ENCODE results near the gene JSRP1. TPM values are rescaled to one million over a fixed set of nuclear protein-coding genes. Genes with fewer than 3 reads are reported as not detected.

Gene JSRP1
- total RNA-seq, 1 donor: 0.27 TPM

GRCh38 chr19:2219726-2220125 lies 36.5 kb downstream of the JSRP1 start:
- no peak for TF ChIP-seq CTCF (IDR thresholded peaks at IDR 0.05; ENCODE audit: insufficient read depth, low read length)
- DNase-seq (ENCODE audit: low read depth): no peak
- H3K4me3 ChIP-seq (ENCODE audit: low read depth, low read length): no peak overlapping the region

GRCh38 chr19:2217591-2217990 lies 38.6 kb downstream of the JSRP1 start:
- no peak overlapping the region for H3K4me3 ChIP-seq (ENCODE audit: low read depth, low read length)
- no peak for DNase-seq (ENCODE audit: low read depth)
- no peak for TF ChIP-seq CTCF (IDR thresholded peaks at IDR 0.05; ENCODE audit: insufficient read depth, low read length)

GRCh38 chr19:2216361-2217225 lies 39.6 kb downstream of the JSRP1 start:
- no peak overlapping the region for H3K4me3 ChIP-seq (ENCODE audit: low read depth, low read length)
- no peak for TF ChIP-seq CTCF (IDR thresholded peaks at IDR 0.05; ENCODE audit: insufficient read depth, low read length)
- no peak for DNase-seq (ENCODE audit: low read depth)

- TF ChIP-seq CTCF (IDR thresholded peaks at IDR 0.05; ENCODE audit: insufficient read depth, low read length): no peak
- DNase-seq (ENCODE audit: low read depth): no peak
These were observed 40.9 kb downstream of the JSRP1 start for GRCh38 chr19:2215281-2215751.

GRCh38 chr19:2214251-2214650 lies 42.0 kb downstream of the JSRP1 start:
- no peak for DNase-seq (ENCODE audit: low read depth)
- no peak for TF ChIP-seq CTCF (IDR thresholded peaks at IDR 0.05; ENCODE audit: insufficient read depth, low read length)
- H3K4me3 ChIP-seq (ENCODE audit: low read depth, low read length): no peak overlapping the region

More at GRCh38 chr19:2215281-2215751, 40.9 kb downstream of the JSRP1 start:
- no peak overlapping the region for H3K4me3 ChIP-seq (ENCODE audit: low read depth, low read length)

GRCh38 chr19:2213799-2214198 lies 42.4 kb downstream of the JSRP1 start:
- DNase-seq (ENCODE audit: low read depth): no peak
- TF ChIP-seq CTCF (IDR thresholded peaks at IDR 0.05; ENCODE audit: insufficient read depth, low read length): no peak
- H3K4me3 ChIP-seq (ENCODE audit: low read depth, low read length): no peak overlapping the region
